GM18858 (cell line): ENCODE data around the gene DNAH2.
A peak's percentile ranks its signal among the peaks of the same experiment; 100 is the strongest.

Source experiments
- ATAC-seq: cut with Tn5 transposase; IDR thresholded peaks from one replicate; pipeline ENCODE4 v1.9.1; 2021; ENCODE audit not compliant: unreplicated experiment

DNAH2 gene

GRCh38 chr17:7817643-7817964 lies 100.1 kb downstream of the DNAH2 start:
- no peak for ATAC-seq

- no peak for ATAC-seq
Measured at GRCh38 chr17:7818026-7818425, 100.5 kb downstream of the DNAH2 start.

- no peak for ATAC-seq
Measured at GRCh38 chr17:7818746-7819645, 101.5 kb downstream of the DNAH2 start.

- ATAC-seq, result no peak
Measured at GRCh38 chr17:7820231-7820630, 102.7 kb downstream of the DNAH2 start.

- no peak for ATAC-seq
Measured at GRCh38 chr17:7822126-7822525, 104.6 kb downstream of the DNAH2 start.

- ATAC-seq, result no peak
Measured at GRCh38 chr17:7823581-7824001, 106.0 kb downstream of the DNAH2 start.

- ATAC-seq, result no peak
Measured at GRCh38 chr17:7824021-7824924, 106.7 kb downstream of the DNAH2 start.

- ATAC-seq, result no peak
Measured at GRCh38 chr17:7825206-7825990, 107.9 kb downstream of the DNAH2 start.

GRCh38 chr17:7830616-7831015 lies 113.1 kb downstream of the DNAH2 start:
- no peak for ATAC-seq

GRCh38 chr17:7831233-7831632 lies 113.7 kb downstream of the DNAH2 start:
- ATAC-seq, result no peak

GRCh38 chr17:7832431-7832830 lies 114.9 kb downstream of the DNAH2 start:
- no peak for ATAC-seq

- ATAC-seq, result no peak
Measured at GRCh38 chr17:7833011-7833794, 115.7 kb downstream of the DNAH2 start.

GRCh38 chr17:7833795-7834541 lies 116.4 kb downstream of the DNAH2 start, which contains the start of gene KDM6B:
KDM6B (plus strand) TSS chr17:7834217; CDS start chr17:7845555, 11,338 bp downstream.
- no peak for ATAC-seq

- ATAC-seq, result no peak
Measured at GRCh38 chr17:7834542-7834956, 117.0 kb downstream of the DNAH2 start.

- peak; percentile 35 for ATAC-seq
Measured at GRCh38 chr17:7834957-7835813, 117.6 kb downstream of the DNAH2 start.

GRCh38 chr17:7835814-7836595 lies 118.5 kb downstream of the DNAH2 start:
- peak; percentile 5 for ATAC-seq

- no peak for ATAC-seq
Measured at GRCh38 chr17:7836596-7837407, 119.3 kb downstream of the DNAH2 start.
